Right lobe of liver (tissue), 4 donors: ENCODE results near the gene CCDC141.

Experiments used
- POLR2A ChIP-seq: fragments of 450-650 bp; IDR thresholded peaks from one replicate; pipeline ENCODE4 v1.6.1; 2017; ENCODE audit warnings: antibody characterized with exemption, mild to moderate bottlenecking
- TF ChIP-seq, protein P1 (sequence below), 4 donors: fragments of 200-600 bp in 3 of 4; fragments of 450-650 bp in 1 of 4; IDR thresholded peaks; one replicate each; pipeline versions ENCODE4 v1.5.1 to v1.8.0; 2016 to 2022; ENCODE audit warnings: antibody characterized with exemption in 4 of 4, mild to moderate bottlenecking in 2 of 4
- donor health status: DM: no; HTN: no; CAD: no.
- donor health status: DM: no; HTN: no; CAD: no.
- donor health status: DM: no; HTN: yes; CAD: no.

DNA sequence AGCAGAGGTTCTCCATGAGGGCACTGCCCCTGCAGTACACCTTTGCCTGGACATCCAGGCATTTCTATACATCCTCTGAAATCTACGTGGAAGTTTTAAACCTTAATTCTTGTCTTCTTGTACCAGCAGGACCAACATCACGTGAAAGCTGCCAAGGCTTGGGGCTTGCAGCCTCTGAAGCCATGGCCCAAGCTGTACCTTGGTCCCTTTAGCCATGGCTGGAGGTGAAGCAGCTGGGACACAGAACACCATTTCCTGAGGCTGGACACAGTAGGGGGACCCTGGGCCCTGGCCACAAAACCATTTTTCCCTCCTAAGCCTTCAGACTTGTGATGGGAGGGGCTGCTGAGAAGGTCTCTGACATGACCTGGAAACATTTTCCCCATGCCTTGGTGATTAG, 32.8 kb upstream of the CCDC141 start:
- TF ChIP-seq, protein P1, sequence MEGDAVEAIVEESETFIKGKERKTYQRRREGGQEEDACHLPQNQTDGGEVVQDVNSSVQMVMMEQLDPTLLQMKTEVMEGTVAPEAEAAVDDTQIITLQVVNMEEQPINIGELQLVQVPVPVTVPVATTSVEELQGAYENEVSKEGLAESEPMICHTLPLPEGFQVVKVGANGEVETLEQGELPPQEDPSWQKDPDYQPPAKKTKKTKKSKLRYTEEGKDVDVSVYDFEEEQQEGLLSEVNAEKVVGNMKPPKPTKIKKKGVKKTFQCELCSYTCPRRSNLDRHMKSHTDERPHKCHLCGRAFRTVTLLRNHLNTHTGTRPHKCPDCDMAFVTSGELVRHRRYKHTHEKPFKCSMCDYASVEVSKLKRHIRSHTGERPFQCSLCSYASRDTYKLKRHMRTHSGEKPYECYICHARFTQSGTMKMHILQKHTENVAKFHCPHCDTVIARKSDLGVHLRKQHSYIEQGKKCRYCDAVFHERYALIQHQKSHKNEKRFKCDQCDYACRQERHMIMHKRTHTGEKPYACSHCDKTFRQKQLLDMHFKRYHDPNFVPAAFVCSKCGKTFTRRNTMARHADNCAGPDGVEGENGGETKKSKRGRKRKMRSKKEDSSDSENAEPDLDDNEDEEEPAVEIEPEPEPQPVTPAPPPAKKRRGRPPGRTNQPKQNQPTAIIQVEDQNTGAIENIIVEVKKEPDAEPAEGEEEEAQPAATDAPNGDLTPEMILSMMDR (IDR thresholded peaks at IDR 0.05) = no peak
- no peak for TF ChIP-seq POLR2A
